HepG2 (cell line): ENCODE data around the gene MUC6. TPM values are rescaled to one million over a fixed set of nuclear protein-coding genes. Genes with fewer than 3 reads are reported as not detected.

Source experiments
- SATB2 ChIP-seq: sonication (generic); formaldehyde crosslinking; IDR thresholded peaks from 2 replicates; pipeline ENCODE4 v1.5.0; 2020; ENCODE audit warnings: missing genetic modification reagents
- SP4 ChIP-seq: sonication (generic); formaldehyde crosslinking; IDR thresholded peaks from 2 replicates; pipeline ENCODE4 v1.8.1; 2023; ENCODE audit warnings: mild to moderate bottlenecking, missing genetic modification reagents
- ZBTB21 ChIP-seq: sonication (generic); formaldehyde crosslinking; IDR thresholded peaks from 2 replicates; pipeline ENCODE4 v1.4.0; 2020; ENCODE audit warnings: missing genetic modification reagents
- ZNF143 ChIP-seq: sonication (generic); formaldehyde crosslinking; IDR thresholded peaks from 2 replicates; pipeline ENCODE4 v1.4.0; 2020; ENCODE audit warnings: missing genetic modification reagents
- polyA plus RNA-seq, 8 experiments: library from polyadenylated mRNA; depleted of rRNA in 3 of 8; stranded (reverse) in 7 of 8; unstranded in 1 of 8; fragments of >200 nt; fragmentation: Illumina TruSeq in 4 of 8; extraction: Trizol in 4 of 8; gene quantifications; 2 replicates each; pipeline versions ENCODE4 v1.2.1 to v1.2.3, GENCODE V29; 2011 to 2016; ENCODE audit warnings: low read depth in 4 of 8, missing spikeins in 1 of 8, mixed read lengths in 1 of 8; ENCODE audit not compliant: insufficient read depth in 1 of 8
- total RNA-seq, 5 experiments: library from RNA; depleted of rRNA; stranded (reverse); fragments of >200 nt; fragmentation: Illumina TruSeq; extraction: Trizol; gene quantifications; 2 replicates each; pipeline ENCODE4 v1.2.3, GENCODE V29; 2016; ENCODE audit warnings: low read depth in 1 of 5
- TF ChIP-seq, protein P1 (sequence below): sonication (generic); formaldehyde crosslinking; IDR thresholded peaks from one replicate; pipeline ENCODE4 v1.5.1; 2020; ENCODE audit warnings: mild to moderate bottlenecking, missing genetic modification reagents; ENCODE audit errors: not compliant biosample characterization
- TF ChIP-seq, protein P2 (sequence below): sonication (generic); formaldehyde crosslinking; IDR thresholded peaks from 2 replicates; pipeline ENCODE4 v1.4.0; 2020; ENCODE audit warnings: missing genetic modification reagents
- TF ChIP-seq, protein P3 (sequence below): sonication (generic); formaldehyde crosslinking; IDR thresholded peaks from 2 replicates; pipeline ENCODE4 v1.4.0; 2020; ENCODE audit warnings: missing genetic modification reagents, borderline replicate concordance
- TF ChIP-seq, protein P4 (sequence below): sonication (generic); formaldehyde crosslinking; conservative IDR thresholded peaks from 2 replicates; pipeline ENCODE4 v1.8.0; 2022; ENCODE audit warnings: low read depth, missing genetic modification reagents
- TF ChIP-seq, protein P5 (sequence below): sonication (generic); formaldehyde crosslinking; IDR thresholded peaks from 2 replicates; pipeline ENCODE4 v1.5.0; 2020; ENCODE audit warnings: missing genetic modification reagents

Gene MUC6
- total and polyA plus RNA-seq, 2 of the 13 experiments (the other 11 are each of a cell fraction or from before 2014, with no cell fraction given) = not detected

DNA sequence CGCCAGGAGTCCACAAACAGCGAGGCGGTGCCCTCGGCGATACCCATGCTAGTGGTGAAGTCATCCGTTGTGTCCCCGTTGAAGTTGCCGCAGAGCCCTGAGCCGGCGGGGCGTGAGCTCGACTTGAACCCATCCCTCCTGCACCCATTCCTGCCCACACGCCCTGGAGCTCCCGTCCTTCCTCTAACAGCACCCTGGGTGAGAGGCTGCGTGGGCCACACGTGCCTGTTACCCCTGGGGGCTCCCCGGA is 8.3 kb downstream of the MUC6 start (continued):
- TF ChIP-seq, protein P1, sequence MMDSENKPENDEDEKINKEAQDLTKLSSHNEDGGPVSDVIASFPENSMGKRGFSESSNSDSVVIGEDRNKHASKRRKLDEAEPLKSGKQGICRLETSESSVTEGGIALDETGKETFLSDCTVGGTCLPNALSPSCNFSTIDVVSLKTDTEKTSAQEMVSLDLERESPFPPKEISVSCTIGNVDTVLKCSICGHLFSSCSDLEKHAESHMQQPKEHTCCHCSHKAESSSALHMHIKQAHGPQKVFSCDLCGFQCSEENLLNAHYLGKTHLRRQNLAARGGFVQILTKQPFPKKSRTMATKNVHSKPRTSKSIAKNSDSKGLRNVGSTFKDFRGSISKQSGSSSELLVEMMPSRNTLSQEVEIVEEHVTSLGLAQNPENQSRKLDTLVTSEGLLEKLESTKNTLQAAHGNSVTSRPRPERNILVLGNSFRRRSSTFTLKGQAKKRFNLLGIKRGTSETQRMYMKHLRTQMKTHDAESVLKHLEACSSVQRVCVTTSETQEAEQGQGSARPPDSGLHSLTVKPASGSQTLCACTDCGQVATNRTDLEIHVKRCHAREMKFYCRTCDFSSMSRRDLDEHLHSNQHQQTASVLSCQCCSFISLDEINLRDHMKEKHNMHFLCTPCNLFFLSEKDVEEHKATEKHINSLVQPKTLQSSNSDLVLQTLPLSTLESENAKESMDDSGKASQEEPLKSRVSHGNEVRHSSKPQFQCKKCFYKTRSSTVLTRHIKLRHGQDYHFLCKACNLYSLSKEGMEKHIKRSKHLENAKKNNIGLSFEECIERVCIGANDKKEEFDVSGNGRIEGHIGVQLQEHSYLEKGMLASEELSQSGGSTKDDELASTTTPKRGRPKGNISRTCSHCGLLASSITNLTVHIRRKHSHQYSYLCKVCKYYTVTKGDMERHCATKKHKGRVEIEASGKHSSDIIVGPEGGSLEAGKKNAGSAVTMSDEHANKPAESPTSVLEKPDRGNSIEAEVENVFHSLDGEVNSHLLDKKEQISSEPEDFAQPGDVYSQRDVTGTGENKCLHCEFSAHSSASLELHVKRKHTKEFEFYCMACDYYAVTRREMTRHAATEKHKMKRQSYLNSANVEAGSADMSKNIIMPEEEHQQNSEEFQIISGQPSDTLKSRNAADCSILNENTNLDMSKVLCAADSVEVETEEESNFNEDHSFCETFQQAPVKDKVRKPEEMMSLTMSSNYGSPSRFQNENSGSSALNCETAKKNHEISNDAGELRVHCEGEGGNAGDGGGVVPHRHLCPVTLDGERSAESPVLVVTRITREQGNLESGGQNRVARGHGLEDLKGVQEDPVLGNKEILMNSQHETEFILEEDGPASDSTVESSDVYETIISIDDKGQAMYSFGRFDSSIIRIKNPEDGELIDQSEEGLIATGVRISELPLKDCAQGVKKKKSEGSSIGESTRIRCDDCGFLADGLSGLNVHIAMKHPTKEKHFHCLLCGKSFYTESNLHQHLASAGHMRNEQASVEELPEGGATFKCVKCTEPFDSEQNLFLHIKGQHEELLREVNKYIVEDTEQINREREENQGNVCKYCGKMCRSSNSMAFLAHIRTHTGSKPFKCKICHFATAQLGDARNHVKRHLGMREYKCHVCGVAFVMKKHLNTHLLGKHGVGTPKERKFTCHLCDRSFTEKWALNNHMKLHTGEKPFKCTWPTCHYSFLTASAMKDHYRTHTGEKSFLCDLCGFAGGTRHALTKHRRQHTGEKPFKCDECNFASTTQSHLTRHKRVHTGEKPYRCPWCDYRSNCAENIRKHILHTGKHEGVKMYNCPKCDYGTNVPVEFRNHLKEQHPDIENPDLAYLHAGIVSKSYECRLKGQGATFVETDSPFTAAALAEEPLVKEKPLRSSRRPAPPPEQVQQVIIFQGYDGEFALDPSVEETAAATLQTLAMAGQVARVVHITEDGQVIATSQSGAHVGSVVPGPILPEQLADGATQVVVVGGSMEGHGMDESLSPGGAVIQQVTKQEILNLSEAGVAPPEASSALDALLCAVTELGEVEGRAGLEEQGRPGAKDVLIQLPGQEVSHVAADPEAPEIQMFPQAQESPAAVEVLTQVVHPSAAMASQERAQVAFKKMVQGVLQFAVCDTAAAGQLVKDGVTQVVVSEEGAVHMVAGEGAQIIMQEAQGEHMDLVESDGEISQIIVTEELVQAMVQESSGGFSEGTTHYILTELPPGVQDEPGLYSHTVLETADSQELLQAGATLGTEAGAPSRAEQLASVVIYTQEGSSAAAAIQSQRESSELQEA (CRISPR knock-in tag) = no peak
- TF ChIP-seq SATB2 (CRISPR knock-in tag) = no peak
- TF ChIP-seq SP4 (CRISPR knock-in tag) = no peak
- no peak for TF ChIP-seq ZNF143
- TF ChIP-seq, protein P2, sequence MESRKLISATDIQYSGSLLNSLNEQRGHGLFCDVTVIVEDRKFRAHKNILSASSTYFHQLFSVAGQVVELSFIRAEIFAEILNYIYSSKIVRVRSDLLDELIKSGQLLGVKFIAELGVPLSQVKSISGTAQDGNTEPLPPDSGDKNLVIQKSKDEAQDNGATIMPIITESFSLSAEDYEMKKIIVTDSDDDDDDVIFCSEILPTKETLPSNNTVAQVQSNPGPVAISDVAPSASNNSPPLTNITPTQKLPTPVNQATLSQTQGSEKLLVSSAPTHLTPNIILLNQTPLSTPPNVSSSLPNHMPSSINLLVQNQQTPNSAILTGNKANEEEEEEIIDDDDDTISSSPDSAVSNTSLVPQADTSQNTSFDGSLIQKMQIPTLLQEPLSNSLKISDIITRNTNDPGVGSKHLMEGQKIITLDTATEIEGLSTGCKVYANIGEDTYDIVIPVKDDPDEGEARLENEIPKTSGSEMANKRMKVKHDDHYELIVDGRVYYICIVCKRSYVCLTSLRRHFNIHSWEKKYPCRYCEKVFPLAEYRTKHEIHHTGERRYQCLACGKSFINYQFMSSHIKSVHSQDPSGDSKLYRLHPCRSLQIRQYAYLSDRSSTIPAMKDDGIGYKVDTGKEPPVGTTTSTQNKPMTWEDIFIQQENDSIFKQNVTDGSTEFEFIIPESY (CRISPR knock-in tag) = no peak
- TF ChIP-seq ZBTB21 = no peak
- TF ChIP-seq, protein P3, sequence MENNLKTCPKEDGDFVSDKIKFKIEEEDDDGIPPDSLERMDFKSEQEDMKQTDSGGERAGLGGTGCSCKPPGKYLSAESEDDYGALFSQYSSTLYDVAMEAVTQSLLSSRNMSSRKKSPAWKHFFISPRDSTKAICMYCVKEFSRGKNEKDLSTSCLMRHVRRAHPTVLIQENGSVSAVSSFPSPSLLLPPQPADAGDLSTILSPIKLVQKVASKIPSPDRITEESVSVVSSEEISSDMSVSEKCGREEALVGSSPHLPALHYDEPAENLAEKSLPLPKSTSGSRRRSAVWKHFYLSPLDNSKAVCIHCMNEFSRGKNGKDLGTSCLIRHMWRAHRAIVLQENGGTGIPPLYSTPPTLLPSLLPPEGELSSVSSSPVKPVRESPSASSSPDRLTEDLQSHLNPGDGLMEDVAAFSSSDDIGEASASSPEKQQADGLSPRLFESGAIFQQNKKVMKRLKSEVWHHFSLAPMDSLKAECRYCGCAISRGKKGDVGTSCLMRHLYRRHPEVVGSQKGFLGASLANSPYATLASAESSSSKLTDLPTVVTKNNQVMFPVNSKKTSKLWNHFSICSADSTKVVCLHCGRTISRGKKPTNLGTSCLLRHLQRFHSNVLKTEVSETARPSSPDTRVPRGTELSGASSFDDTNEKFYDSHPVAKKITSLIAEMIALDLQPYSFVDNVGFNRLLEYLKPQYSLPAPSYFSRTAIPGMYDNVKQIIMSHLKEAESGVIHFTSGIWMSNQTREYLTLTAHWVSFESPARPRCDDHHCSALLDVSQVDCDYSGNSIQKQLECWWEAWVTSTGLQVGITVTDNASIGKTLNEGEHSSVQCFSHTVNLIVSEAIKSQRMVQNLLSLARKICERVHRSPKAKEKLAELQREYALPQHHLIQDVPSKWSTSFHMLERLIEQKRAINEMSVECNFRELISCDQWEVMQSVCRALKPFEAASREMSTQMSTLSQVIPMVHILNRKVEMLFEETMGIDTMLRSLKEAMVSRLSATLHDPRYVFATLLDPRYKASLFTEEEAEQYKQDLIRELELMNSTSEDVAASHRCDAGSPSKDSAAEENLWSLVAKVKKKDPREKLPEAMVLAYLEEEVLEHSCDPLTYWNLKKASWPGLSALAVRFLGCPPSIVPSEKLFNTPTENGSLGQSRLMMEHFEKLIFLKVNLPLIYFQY (CRISPR knock-in tag) = no peak
- TF ChIP-seq, protein P4, sequence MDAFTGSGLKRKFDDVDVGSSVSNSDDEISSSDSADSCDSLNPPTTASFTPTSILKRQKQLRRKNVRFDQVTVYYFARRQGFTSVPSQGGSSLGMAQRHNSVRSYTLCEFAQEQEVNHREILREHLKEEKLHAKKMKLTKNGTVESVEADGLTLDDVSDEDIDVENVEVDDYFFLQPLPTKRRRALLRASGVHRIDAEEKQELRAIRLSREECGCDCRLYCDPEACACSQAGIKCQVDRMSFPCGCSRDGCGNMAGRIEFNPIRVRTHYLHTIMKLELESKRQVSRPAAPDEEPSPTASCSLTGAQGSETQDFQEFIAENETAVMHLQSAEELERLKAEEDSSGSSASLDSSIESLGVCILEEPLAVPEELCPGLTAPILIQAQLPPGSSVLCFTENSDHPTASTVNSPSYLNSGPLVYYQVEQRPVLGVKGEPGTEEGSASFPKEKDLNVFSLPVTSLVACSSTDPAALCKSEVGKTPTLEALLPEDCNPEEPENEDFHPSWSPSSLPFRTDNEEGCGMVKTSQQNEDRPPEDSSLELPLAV = no peak
- TF ChIP-seq, protein P5, sequence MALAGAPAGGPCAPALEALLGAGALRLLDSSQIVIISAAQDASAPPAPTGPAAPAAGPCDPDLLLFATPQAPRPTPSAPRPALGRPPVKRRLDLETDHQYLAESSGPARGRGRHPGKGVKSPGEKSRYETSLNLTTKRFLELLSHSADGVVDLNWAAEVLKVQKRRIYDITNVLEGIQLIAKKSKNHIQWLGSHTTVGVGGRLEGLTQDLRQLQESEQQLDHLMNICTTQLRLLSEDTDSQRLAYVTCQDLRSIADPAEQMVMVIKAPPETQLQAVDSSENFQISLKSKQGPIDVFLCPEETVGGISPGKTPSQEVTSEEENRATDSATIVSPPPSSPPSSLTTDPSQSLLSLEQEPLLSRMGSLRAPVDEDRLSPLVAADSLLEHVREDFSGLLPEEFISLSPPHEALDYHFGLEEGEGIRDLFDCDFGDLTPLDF = no peak
